SK-N-SH treated with all-trans-retinoic acid at 6 μM for 48 hours (cell line): ENCODE data around the gene PARVB.

ENCODE experiments used
- ATAC-seq: fragments of 200-7000 bp; cut with Tn5 transposase; 3 replicates; pipeline ENCODE4 v1.9.1; 2020; ENCODE audit warnings: mild to moderate bottlenecking, moderate library complexity
- BACH2 ChIP-seq: fragments of 250-450 bp; sonication (Bioruptor Pico); IDR thresholded peaks from 2 replicates; pipeline ENCODE4 v1.9.0; 2021; ENCODE audit warnings: mild to moderate bottlenecking, borderline replicate concordance
- CSDC2 ChIP-seq: fragments of 250-450 bp; sonication (Bioruptor Pico); IDR thresholded peaks from 2 replicates; pipeline ENCODE4 v1.5.0; 2020; ENCODE audit warnings: mild to moderate bottlenecking, moderate library complexity
- ESRRG ChIP-seq: fragments of 250-450 bp; sonication (Bioruptor Pico); IDR thresholded peaks from 2 replicates; pipeline ENCODE4 v1.6.1; 2021; ENCODE audit warnings: mild to moderate bottlenecking
- GLIS3 ChIP-seq: fragments of 250-450 bp; sonication (Bioruptor Pico); IDR thresholded peaks from 2 replicates; pipeline ENCODE4 v1.5.0; 2020; ENCODE audit warnings: mild to moderate bottlenecking, moderate library complexity
- ISL1 ChIP-seq: fragments of 250-450 bp; sonication (Bioruptor Pico); IDR thresholded peaks from 2 replicates; pipeline ENCODE4 v2.1.2; 2022; ENCODE audit warnings: mild to moderate bottlenecking, moderate library complexity
- OSR1 ChIP-seq: fragments of 250-450 bp; sonication (Bioruptor Pico); IDR thresholded peaks from 2 replicates; pipeline ENCODE4 v1.8.0; 2022; ENCODE audit warnings: moderate library complexity, mild to moderate bottlenecking, inconsistent platforms
- PPARA ChIP-seq: fragments of 250-450 bp; sonication (Bioruptor Pico); IDR thresholded peaks from 2 replicates; pipeline ENCODE4 v1.5.0; 2020; ENCODE audit warnings: mild to moderate bottlenecking, borderline replicate concordance
- RARB ChIP-seq: fragments of 250-450 bp; sonication (Bioruptor Pico); IDR thresholded peaks from 2 replicates; pipeline ENCODE4 v1.8.0; 2021; ENCODE audit warnings: mild to moderate bottlenecking, moderate library complexity
- SNAI2 ChIP-seq: fragments of 250-450 bp; sonication (Bioruptor Pico); IDR thresholded peaks from 2 replicates; pipeline ENCODE4 v1.5.0; 2020; ENCODE audit warnings: mild to moderate bottlenecking, moderate library complexity
- TCF4 ChIP-seq: fragments of 250-450 bp; sonication (Bioruptor Pico); IDR thresholded peaks from 2 replicates; pipeline ENCODE4 v1.8.0; 2021; ENCODE audit warnings: mild to moderate bottlenecking, moderate library complexity, borderline replicate concordance
- TOX ChIP-seq: fragments of 250-450 bp; sonication (Bioruptor Pico); IDR thresholded peaks from 2 replicates; pipeline ENCODE4 v1.8.0; 2021; ENCODE audit warnings: mild to moderate bottlenecking, moderate library complexity, borderline replicate concordance
- ZC3H10 ChIP-seq: fragments of 250-450 bp; sonication (Bioruptor Pico); IDR thresholded peaks from 2 replicates; pipeline ENCODE4 v1.5.1; 2021; ENCODE audit warnings: mild to moderate bottlenecking, moderate library complexity
- ZFP30 ChIP-seq: fragments of 450-650 bp; formaldehyde crosslinking; IDR thresholded peaks from 2 replicates; pipeline ENCODE4 v1.5.0; 2022; ENCODE audit warnings: mild to moderate bottlenecking, moderate library complexity
- ZNF565 ChIP-seq: fragments of 450-650 bp; formaldehyde crosslinking; conservative IDR thresholded peaks from 2 replicates; pipeline ENCODE4 v1.5.0; 2020; ENCODE audit warnings: low read depth, mild to moderate bottlenecking, moderate library complexity
- ZNF70 ChIP-seq: fragments of 450-650 bp; formaldehyde crosslinking; IDR thresholded peaks from 2 replicates; pipeline ENCODE4 v1.5.0; 2020; ENCODE audit warnings: mild to moderate bottlenecking, moderate library complexity
- ZNF8 ChIP-seq: fragments of 450-650 bp; formaldehyde crosslinking; IDR thresholded peaks from 2 replicates; pipeline ENCODE4 v1.5.0; 2020; ENCODE audit warnings: mild to moderate bottlenecking, moderate library complexity
- TF ChIP-seq, protein P1 (sequence below): fragments of 250-450 bp; sonication (Bioruptor Pico); IDR thresholded peaks from 2 replicates; pipeline ENCODE4 v1.5.0; 2020; ENCODE audit warnings: mild to moderate bottlenecking, moderate library complexity
- TF ChIP-seq, protein P2 (sequence below): fragments of 250-450 bp; sonication (Bioruptor Pico); IDR thresholded peaks from 2 replicates; pipeline ENCODE4 v1.8.0; 2020; ENCODE audit warnings: mild to moderate bottlenecking, moderate library complexity, borderline replicate concordance
- TF ChIP-seq, protein P3 (sequence below): fragments of 250-450 bp; sonication (Bioruptor Pico); IDR thresholded peaks from 2 replicates; pipeline ENCODE4 v1.5.1; 2021; ENCODE audit warnings: mild to moderate bottlenecking, moderate library complexity
- TF ChIP-seq, protein P4 (sequence below): fragments of 250-450 bp; sonication (Bioruptor Pico); IDR thresholded peaks from 2 replicates; pipeline ENCODE4 v1.5.1; 2020; ENCODE audit warnings: low read depth, mild to moderate bottlenecking, moderate library complexity
- TF ChIP-seq, protein P5 (sequence below): fragments of 250-450 bp; sonication (Bioruptor Pico); IDR thresholded peaks from 2 replicates; pipeline ENCODE4 v1.8.0; 2021; ENCODE audit warnings: low read depth, mild to moderate bottlenecking, moderate library complexity, borderline replicate concordance

Gene PARVB

DNA sequence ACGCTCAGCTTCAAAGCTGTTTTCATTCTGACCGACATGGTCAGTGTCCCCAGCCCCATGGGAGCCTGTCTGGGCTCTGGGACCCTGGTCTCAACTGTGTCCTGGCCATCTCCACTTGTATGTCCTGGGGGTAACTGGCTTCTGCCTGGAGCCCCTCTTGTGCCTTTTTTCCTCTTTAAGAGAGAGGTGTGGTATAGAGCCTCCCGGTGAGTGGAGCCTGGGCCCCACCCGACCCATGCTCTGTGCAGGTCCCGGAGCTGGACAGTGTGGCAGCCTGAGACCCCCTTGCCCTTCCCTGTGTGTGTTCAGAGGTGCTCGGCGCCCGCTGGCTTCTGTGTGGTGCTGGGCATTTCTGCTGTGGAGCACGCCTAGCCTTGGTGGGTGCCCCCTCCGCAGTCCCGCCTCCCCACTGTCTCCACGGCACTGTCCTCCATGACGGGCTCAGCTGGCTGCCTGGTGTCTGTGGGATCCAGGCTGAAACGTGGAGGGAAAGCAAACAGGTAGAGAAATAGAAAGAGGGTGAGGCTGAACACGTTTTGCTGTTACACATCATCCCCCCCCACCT lies 74.9 kb downstream of the PARVB start:
- no peak for ATAC-seq

DNA sequence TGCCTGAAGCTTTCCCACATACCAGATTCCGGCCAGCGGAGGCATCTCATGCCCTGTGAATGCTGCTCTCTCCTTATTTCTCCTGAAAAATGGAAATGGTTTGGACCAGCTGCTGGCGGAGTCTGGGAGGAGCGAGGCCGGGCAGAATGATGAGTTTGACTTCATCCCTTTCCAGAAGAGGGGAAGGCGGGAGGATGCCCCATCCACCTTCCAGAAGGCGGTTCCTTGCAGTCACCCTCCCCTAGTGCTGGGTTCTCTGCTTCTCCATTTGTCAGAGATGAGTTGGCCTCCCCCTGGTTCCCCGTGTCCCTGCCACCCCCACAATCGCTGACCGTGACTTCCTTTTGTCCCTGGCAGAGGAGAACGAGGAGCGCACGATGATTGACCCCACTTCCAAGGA lies 75.6 kb downstream of the PARVB start:
- no peak for ATAC-seq
- TF ChIP-seq, protein P1, sequence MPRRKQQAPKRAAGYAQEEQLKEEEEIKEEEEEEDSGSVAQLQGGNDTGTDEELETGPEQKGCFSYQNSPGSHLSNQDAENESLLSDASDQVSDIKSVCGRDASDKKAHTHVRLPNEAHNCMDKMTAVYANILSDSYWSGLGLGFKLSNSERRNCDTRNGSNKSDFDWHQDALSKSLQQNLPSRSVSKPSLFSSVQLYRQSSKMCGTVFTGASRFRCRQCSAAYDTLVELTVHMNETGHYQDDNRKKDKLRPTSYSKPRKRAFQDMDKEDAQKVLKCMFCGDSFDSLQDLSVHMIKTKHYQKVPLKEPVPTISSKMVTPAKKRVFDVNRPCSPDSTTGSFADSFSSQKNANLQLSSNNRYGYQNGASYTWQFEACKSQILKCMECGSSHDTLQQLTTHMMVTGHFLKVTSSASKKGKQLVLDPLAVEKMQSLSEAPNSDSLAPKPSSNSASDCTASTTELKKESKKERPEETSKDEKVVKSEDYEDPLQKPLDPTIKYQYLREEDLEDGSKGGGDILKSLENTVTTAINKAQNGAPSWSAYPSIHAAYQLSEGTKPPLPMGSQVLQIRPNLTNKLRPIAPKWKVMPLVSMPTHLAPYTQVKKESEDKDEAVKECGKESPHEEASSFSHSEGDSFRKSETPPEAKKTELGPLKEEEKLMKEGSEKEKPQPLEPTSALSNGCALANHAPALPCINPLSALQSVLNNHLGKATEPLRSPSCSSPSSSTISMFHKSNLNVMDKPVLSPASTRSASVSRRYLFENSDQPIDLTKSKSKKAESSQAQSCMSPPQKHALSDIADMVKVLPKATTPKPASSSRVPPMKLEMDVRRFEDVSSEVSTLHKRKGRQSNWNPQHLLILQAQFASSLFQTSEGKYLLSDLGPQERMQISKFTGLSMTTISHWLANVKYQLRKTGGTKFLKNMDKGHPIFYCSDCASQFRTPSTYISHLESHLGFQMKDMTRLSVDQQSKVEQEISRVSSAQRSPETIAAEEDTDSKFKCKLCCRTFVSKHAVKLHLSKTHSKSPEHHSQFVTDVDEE (CRISPR knock-in tag): no peak
- TF ChIP-seq ZNF8 (no peak), ISL1 (CRISPR knock-in tag) (no peak), ZNF70 (CRISPR knock-in tag) (no peak), ESRRG (CRISPR knock-in tag) (no peak), ZC3H10 (CRISPR knock-in tag) (no peak), ZNF565 (CRISPR knock-in tag) (no peak)
- TF ChIP-seq, protein P2, sequence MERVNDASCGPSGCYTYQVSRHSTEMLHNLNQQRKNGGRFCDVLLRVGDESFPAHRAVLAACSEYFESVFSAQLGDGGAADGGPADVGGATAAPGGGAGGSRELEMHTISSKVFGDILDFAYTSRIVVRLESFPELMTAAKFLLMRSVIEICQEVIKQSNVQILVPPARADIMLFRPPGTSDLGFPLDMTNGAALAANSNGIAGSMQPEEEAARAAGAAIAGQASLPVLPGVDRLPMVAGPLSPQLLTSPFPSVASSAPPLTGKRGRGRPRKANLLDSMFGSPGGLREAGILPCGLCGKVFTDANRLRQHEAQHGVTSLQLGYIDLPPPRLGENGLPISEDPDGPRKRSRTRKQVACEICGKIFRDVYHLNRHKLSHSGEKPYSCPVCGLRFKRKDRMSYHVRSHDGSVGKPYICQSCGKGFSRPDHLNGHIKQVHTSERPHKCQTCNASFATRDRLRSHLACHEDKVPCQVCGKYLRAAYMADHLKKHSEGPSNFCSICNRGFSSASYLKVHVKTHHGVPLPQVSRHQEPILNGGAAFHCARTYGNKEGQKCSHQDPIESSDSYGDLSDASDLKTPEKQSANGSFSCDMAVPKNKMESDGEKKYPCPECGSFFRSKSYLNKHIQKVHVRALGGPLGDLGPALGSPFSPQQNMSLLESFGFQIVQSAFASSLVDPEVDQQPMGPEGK (CRISPR knock-in tag): no peak
- TF ChIP-seq, protein P3, sequence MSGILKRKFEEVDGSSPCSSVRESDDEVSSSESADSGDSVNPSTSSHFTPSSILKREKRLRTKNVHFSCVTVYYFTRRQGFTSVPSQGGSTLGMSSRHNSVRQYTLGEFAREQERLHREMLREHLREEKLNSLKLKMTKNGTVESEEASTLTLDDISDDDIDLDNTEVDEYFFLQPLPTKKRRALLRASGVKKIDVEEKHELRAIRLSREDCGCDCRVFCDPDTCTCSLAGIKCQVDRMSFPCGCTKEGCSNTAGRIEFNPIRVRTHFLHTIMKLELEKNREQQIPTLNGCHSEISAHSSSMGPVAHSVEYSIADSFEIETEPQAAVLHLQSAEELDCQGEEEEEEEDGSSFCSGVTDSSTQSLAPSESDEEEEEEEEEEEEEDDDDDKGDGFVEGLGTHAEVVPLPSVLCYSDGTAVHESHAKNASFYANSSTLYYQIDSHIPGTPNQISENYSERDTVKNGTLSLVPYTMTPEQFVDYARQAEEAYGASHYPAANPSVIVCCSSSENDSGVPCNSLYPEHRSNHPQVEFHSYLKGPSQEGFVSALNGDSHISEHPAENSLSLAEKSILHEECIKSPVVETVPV (CRISPR knock-in tag): no peak
- TF ChIP-seq, protein P4, sequence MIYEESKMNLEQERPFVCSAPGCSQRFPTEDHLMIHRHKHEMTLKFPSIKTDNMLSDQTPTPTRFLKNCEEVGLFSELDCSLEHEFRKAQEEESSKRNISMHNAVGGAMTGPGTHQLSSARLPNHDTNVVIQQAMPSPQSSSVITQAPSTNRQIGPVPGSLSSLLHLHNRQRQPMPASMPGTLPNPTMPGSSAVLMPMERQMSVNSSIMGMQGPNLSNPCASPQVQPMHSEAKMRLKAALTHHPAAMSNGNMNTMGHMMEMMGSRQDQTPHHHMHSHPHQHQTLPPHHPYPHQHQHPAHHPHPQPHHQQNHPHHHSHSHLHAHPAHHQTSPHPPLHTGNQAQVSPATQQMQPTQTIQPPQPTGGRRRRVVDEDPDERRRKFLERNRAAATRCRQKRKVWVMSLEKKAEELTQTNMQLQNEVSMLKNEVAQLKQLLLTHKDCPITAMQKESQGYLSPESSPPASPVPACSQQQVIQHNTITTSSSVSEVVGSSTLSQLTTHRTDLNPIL (CRISPR knock-in tag): no peak
- TF ChIP-seq, all 23 proteins: peak for 0

More for the DNA sequence above, 74.9 kb downstream of the PARVB start:
- TF ChIP-seq ZNF565 (CRISPR knock-in tag) (no peak), BACH2 (CRISPR knock-in tag) (no peak), ESRRG (CRISPR knock-in tag) (no peak), SNAI2 (CRISPR knock-in tag) (no peak), RARB (CRISPR knock-in tag) (no peak), TOX (CRISPR knock-in tag) (no peak), GLIS3 (no peak), PPARA (no peak), OSR1 (CRISPR knock-in tag) (no peak), ZFP30 (no peak)
- TF ChIP-seq, protein P5, sequence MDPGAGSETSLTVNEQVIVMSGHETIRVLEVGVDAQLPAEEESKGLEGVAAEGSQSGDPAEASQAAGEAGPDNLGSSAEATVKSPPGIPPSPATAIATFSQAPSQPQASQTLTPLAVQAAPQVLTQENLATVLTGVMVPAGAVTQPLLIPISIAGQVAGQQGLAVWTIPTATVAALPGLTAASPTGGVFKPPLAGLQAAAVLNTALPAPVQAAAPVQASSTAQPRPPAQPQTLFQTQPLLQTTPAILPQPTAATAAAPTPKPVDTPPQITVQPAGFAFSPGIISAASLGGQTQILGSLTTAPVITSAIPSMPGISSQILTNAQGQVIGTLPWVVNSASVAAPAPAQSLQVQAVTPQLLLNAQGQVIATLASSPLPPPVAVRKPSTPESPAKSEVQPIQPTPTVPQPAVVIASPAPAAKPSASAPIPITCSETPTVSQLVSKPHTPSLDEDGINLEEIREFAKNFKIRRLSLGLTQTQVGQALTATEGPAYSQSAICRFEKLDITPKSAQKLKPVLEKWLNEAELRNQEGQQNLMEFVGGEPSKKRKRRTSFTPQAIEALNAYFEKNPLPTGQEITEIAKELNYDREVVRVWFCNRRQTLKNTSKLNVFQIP (CRISPR knock-in tag): no peak
- TF ChIP-seq, protein P2 (CRISPR knock-in tag): no peak
- TF ChIP-seq, all 23 proteins: peak for 0

DNA sequence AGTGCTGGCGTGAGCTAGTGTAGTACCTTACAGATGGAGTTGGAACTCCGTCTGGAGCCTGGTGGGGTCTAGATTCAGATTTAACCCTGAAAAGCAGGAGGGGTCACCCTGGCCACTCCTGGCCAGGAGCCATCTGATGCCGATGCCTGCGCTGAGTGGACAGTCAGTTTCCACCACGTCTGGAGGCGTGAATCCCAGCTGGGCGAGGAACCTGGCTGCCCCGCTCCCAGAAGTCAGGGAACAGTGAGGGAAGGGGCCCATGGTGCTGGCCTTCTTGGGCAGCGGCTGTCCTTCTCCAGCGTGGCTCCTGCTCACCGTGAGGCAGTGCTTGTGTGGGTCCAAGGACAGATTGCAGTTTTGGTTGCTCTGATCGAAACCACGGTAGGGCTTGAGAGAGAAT lies 76.3 kb downstream of the PARVB start:
- no peak for ATAC-seq
- TF ChIP-seq TCF4 (CRISPR knock-in tag): no peak
- no peak for TF ChIP-seq CSDC2 (CRISPR knock-in tag)
- TF ChIP-seq GLIS3: no peak
- no peak for TF ChIP-seq ISL1 (CRISPR knock-in tag)
- no peak for TF ChIP-seq RARB (CRISPR knock-in tag)
- no peak for TF ChIP-seq ZC3H10 (CRISPR knock-in tag)
- TF ChIP-seq, protein P5 (CRISPR knock-in tag): no peak
- TF ChIP-seq OSR1 (CRISPR knock-in tag): no peak
- no peak for TF ChIP-seq ZNF8
- TF ChIP-seq, protein P1 (CRISPR knock-in tag): no peak
- no peak for TF ChIP-seq ZNF70 (CRISPR knock-in tag)
